GM19438 (cell line): ENCODE data around the gene ADGRB2.

Source experiments
- ATAC-seq: cut with Tn5 transposase; IDR thresholded peaks from one replicate; pipeline ENCODE4 v1.9.1; 2021; ENCODE audit warnings: low read depth; ENCODE audit not compliant: unreplicated experiment

The ADGRB2 gene, protein sequence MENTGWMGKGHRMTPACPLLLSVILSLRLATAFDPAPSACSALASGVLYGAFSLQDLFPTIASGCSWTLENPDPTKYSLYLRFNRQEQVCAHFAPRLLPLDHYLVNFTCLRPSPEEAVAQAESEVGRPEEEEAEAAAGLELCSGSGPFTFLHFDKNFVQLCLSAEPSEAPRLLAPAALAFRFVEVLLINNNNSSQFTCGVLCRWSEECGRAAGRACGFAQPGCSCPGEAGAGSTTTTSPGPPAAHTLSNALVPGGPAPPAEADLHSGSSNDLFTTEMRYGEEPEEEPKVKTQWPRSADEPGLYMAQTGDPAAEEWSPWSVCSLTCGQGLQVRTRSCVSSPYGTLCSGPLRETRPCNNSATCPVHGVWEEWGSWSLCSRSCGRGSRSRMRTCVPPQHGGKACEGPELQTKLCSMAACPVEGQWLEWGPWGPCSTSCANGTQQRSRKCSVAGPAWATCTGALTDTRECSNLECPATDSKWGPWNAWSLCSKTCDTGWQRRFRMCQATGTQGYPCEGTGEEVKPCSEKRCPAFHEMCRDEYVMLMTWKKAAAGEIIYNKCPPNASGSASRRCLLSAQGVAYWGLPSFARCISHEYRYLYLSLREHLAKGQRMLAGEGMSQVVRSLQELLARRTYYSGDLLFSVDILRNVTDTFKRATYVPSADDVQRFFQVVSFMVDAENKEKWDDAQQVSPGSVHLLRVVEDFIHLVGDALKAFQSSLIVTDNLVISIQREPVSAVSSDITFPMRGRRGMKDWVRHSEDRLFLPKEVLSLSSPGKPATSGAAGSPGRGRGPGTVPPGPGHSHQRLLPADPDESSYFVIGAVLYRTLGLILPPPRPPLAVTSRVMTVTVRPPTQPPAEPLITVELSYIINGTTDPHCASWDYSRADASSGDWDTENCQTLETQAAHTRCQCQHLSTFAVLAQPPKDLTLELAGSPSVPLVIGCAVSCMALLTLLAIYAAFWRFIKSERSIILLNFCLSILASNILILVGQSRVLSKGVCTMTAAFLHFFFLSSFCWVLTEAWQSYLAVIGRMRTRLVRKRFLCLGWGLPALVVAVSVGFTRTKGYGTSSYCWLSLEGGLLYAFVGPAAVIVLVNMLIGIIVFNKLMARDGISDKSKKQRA (N-terminal part only)

DNA sequence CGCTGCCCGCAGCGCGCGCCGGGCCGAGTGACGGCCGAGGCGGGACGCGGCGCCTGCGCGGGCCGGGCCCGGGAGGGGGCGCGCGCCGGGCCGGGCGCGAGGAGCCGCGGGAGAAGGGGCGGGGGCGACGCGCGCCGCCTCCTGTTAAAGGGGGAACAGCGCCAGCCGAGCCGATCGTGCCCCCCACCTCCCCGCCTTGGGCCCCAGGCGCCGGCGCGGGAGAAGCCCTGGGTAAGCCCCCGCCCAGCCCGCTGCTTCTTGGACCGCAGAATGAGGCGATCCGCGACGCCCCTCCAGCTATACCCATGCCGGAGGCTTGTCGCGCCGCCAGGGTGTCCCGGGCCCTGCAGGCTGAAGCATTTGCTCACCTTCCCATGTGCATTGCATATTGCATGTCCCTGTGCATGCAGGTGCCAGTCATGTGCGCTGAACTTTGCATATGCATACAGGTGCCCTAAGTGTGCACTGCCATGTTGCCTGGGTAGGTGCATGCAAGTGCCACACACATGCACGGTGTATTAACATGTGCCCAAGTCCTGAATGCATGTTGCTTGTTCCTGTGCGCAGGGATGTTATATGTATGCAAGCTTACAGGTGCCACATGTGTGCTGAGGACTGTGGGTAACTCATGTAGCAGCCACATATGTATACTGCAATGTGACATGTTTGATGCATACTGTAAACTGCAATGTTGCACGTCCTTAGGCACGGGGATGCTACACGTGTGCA is at the start of gene ADGRB2:
ADGRB2 (minus strand) TSS at position 29 of the 729 bp plus-strand sequence. CDS start 7,119 bp downstream, outside the sequence.
- ATAC-seq: no peak

DNA sequence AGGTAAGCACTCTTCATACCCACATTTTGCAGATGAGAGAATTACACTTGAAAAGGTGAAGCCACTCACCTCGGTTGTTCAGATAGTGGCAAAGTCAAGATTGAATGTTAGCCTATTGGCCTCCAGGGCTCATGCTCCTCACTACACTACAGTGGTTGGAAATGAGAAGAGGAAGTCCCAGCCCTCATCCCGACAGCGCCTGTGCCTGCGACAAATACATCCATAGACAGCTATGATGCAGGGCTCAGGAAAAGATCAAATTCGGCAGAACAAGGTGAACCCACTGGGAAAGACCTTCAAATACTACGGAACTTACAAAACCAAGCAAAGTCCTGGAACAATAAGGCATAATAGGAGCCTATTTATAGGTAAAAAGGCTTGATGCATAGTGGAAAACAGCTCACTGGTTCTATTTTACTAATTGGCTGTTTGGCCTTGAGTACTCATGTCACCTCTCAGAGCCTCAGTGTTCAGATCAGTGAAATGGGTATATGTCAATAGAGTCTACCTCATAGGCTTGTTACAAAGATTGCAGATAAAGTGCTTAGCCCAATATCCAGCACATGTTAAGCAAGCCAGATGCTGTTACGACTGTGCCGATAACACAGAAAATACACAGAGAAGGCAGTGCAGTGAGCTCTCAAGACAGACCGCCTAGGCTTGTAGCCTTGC is 48.2 kb upstream of the ADGRB2 start:
- no peak for ATAC-seq

DNA sequence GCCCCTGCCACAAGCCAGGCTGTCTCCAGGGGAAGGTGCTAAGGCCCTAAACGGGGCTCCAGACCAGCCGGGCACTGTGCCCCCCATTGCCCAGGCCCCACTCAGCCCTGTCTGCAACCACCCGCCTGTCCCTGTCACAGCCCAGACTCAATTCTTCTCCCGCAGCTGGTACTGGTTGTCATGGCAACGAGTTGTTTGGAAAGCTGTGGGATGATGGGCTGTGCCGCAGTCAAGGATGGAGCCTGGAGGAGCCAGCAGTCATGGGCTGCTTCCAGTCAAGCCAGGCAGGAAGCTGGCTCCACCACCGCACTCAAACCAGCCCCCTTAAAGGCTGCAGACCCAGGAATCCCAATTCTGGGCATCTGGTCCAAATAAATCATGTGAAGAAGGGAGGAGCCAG is 47.5 kb upstream of the ADGRB2 start:
- ATAC-seq: no peak

DNA sequence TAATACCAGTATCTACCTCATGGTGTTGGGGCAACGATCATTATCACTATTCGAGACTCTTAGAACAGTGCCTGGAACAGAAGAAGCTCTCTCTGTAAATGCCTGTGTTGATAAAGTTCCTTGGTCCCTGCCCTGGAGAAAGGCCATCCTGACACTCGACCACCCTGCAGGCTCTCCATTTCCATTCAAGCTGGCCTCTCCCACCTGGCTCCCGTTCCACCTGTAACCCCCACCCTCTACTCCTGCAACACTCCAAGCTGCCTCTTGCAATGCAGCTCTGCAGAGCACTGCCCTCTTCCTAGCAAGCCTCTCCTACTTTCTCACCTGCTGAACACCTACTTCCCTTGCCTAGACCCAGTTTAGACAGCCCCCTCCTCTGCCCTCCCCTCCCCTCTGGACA is 45.6 kb upstream of the ADGRB2 start:
- no peak for ATAC-seq

DNA sequence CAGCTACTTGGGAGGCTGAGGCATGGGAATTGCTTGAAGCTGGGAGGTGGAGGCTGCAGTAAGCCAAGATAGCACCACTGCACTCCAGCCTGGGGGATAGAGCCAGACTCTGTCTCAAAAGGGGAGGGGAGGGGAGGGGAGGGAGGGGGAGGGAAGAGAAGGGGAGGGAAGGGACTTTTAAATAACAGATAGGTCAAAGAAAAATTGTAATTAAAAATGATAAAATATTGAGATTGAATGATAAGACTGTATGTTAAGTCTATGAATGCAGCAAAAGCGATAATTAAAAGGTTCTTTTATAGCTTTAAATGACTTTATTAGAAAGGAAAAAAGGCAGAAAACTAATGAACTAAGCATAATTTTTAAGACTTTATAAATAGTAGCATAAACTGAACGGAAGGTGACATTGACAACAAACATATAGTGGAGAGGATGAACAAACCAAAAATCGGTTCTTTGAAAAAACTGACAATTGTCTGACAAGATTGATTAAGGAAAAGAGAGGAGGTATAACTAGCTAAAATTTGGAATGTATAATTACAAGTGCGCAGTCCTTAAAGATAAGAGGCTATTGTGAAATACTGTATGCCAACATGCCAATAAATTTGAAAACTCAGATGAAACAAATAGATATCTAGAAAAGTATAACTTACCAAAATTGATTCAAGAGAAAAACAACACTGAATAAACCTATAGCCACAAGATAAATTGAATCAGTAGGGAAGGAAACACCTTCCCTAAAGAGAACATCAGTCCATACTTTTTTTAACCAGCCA is 43.3 kb upstream of the ADGRB2 start:
- ATAC-seq: no peak

DNA sequence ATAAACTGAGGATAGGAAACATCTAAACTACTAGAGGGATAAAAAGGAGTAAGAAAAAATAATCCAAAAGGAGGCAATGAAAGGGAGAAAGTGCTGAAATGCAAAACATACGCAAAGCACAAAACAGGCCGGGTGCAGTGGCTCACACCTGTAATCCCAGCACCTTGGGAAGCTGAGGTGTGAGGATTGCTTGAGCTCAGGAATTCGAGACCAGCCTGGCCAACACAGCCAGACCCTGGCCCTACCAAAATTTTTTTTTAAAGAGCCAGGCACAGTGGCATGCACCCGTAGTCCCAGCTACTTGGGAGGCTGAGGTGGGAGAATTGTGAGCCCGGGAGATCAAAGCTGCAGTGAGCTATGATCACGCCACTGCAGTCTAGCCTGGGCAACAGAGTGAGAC is 41.2 kb upstream of the ADGRB2 start:
- ATAC-seq: no peak

DNA sequence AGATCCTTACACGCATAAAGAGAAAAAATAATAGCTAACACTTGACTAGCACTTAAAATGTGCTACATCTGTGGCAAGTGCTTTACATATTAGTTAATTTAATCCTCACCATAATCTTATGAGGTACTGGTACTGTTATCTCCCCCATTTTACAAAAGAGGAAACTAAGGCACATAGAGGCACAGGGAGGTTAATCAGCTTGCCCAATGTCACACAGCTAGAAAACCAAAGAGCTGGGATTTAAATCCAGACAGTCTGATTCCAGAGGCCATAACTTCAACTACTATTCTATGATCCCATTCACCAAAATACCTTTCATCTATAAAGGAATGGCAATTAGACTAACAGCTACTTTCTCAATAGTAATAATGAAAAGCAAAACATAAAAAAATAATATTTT is 40.0 kb upstream of the ADGRB2 start:
- no peak for ATAC-seq

DNA sequence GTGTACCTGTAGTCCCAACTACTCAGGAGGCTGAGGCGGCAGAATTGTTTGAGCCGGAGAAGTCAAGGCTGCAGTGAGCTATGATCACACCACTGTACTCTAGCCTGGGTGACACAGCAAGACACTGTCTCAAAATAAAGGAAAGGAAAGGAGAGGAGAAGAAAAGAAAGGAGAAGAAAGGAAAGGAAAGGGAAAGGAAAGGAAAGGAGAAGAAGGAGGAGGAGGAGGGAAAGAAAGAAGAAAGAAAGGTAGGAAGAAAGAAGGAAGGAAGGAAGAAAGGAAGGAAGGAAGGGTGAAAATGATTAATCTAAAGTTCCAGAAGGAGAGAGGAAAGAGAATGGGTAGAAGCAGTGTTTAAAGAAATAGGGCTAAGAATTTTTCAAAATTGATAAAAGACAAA is 39.5 kb upstream of the ADGRB2 start:
- no peak for ATAC-seq

DNA sequence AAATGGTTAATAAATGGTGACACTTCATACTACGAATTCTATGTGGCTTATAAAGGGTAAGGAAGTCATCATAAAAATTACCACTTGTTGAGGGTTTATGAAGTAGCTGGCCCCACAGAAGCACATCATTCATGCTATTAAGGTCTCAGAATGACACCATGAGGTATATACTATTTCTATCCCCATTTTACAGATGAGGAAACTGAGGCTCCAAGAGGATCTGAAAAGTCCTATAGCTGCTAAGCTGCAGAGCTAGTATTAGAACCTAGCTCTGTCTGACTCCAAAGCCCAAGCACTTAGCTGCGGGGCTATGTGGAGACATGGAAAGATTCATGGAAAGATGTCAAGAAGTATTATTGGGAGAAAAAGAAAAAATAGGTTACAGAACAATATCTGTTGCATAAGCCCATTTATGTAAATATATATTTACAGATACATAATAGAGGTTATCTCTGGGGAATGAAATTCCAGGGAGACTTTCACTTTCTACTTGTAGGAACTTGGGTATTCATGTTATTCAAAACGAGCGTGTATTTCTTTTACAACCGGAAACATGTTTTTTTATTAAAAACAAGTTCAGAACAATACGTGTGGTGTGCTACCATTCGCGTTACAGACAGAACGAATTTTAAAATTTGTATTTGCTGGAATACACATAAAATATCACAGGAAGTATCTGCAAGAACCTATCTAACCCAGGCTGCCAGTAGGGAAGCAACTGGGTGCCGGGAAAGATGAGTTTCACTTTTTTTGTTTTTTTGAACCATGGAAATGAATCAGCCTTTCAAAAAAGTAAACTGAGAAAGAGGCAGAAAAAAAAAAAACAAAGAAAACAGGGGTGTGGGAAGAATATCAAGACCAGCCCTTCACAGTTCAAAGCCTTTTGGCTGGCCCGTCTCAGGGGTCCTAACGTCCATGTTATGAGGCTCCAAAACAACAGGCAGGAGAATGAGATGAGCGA is 38.3 kb upstream of the ADGRB2 start:
- no peak for ATAC-seq

DNA sequence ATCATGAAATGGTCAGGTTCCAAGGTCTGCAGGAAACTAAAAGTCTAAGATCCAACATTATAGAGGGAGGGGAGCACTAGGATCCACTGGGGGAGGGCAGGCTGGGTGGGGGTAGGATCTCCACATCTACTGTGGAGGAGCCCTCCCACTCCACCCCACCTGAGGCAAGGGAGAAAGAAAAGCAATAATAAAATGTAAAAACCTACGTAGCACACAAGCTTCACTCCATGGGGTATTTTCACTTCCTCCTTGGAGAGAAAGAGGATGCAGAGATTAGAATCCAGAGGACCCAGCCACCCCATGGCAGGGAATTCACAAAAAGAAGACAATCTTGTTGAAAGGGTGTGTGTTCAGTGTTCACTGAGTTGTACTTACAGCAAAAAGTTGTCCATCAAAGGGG is 37.3 kb upstream of the ADGRB2 start:
- ATAC-seq: no peak

DNA sequence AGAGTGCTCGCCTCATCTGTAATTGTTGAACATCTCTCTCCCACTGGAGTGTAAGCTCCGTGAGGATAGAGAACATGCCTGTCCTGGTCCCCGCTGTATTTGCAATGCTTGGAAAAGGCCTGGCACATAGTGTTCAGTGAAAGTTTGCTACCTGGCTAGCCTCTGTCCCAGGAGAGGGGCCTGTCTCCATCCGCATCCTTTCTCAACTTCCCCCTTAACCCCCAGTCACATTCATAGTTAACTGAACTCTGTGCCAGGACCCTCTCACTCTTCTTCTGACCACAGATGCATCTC is 36.5 kb upstream of the ADGRB2 start:
- ATAC-seq: no peak

DNA sequence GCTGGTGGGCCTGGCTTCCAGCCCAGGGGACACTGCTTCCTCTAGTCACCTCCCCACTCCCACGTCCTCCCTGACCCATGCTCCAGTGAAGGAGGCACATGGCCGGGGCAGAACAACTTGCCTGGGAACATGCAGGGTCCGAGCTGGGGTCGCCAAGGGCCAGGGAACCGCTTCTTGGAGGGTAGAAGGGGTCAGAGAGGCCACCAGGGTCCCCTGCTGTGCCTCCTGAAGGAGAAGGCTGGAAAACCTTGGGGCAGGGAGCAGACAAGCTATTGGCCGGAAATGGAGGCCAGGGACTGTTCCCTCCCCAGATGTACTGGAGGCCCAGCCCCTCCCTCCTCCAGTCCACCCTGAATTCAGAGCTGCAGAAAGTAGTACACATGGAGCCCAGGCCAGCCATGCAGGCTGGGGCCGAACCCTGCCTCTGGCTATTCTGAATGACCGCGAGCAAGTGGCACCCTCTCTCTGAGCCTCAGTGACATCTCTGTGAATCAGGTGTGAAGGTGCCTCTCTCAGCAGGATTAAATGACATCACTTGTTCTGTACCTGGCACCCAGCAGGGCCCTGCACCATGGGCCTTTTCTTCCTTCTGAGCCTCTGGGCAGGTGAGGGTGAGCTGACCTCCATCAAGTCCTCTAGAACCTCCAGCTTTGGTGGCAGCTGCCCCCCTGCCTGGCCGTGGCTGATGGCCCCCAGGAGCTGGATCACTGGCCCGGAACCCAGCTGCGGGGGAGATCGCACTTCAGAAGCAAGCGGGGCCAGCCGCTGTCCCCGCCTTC is 35.9 kb upstream of the ADGRB2 start:
- no peak for ATAC-seq

DNA sequence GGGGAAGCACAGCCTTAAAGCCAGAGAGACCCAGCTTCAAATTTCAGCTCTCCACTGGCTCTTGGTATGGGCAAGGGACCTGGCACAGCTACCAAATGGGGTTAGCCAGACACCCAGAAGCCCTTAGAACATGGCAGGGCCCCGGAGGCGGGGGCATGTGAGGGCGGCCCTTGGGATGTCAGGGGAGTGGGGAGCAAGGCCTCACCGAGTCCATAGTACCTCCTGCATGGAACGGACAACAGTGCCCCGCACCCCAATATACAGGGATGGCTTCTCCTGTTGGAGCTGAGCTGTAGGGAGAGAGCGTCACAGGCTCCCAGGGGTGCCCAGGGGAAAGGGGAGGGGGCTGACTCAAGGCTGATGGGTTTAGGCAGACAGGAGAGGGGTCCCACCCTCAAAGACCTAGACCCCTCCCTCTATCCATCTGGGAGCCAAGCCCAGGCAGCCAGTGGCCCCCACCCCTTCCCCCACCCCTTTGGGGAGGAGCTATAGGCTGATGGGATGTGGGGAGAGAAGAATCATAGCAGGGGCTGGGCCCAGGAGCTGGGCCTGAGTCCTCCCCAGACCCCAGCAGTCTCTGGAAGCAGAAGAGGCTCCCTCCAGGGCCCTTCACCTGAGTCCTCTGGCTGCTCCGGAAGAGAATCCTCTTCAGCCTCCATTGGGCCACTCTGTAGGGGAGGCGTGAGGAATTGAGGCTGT is 35.2 kb upstream of the ADGRB2 start:
- ATAC-seq: no peak

DNA sequence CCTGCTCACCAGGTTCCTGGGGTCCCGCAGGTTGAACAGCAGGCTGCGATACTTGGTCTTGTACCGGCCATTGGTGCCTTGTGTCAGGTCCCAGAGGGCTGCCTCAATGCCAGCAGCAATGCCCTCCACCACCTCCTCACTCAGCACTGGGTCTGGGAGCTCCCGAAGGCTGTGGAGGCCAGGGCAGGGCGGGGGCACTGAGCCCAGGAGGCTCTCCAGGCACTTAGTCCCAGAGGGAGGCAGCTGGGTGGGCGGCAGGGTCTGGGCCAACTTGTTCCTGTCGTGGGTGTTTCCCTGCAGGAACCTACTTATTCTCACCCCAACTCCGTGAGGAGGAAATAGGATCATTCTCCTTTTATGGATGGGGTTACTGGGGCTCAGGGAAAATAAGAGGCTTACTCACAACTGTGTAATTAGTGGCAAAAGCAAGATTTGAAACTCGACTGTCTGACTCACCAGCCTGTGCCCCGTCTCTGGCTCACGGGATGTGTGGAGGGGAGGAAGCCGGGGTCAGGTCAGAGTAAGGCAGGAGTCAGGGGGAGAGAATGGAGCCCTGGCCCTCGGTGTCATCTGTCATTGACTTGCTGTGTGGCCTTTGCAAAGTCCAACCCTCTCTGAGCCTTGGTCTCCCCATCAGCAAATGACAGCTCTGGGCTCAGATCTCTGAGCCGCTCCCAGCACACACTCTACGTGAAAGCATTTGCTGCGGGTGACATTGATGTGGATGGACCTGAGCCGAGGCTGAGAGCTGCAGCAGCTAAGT is 34.5 kb upstream of the ADGRB2 start:
- ATAC-seq: no peak

DNA sequence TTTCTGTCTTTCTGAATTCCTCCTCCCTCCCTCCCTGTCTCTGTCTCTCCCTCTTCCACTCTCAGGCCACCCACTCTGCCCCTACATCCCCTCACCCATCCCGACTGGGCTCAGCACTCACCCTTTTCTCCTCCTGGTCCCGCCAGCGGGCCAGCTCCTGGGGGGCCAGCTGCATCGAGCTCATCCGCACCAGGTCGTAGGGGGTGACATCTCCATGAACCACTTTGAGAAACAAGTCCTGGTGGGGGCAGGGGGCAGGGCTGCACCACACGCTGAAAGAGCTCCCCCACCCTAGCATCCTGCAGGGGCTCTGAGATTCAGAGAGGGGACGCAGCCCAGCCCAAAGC is 33.9 kb upstream of the ADGRB2 start:
- no peak for ATAC-seq

DNA sequence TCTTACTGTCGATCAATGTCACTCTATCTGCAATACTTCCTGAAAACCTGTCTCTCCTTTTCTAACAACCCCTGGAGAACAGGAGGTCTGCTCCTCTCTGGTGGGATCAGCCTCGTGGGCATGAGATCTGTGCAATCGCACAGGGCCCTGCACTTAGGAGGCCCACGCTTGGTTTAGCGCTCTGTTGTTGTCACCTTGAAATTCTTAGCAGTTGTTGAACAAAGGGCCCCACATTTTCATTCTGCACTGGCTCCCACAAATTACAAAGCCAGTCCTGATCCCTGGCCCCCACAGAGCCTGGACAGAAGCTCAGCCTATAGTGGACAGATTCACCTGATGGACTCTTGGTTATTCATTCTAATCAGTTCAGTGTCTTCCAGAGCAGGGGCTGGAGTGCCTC is 33.1 kb upstream of the ADGRB2 start:
- no peak for ATAC-seq
